Measurements from ENCODE around the gene VPS37D.

Gene VPS37D

GRCh38 chr7:73681031-73681430, 13.4 kb downstream of the VPS37D start:
- H3K27ac ChIP-seq = no peak overlapping the region
- no peak for TF ChIP-seq EZH2 (IDR thresholded peaks at IDR 0.05)
- no peak for TF ChIP-seq POLR2AphosphoS5 (IDR thresholded peaks at IDR 0.05; ENCODE audit: borderline replicate concordance, low read depth, low read length)
- no peak for TF ChIP-seq FOXP2 (optimal IDR thresholded peaks at IDR 0.05; ENCODE audit: control extremely low read depth, extremely low read length, insufficient read depth)
- peaks cover 4% of the 10 kb centered on the region for H3K36me3 ChIP-seq (ENCODE audit: insufficient read depth, low read length)
- no peak overlapping the region for H3K9ac ChIP-seq (ENCODE audit: insufficient read length)
- no peak for DNase-seq (ENCODE audit: low read depth, low spot score)
- peak overlapping the region; percentile 98; the same call in 1 of the 2 replicates for H3K4me3 ChIP-seq
- H3K9me3 ChIP-seq (ENCODE audit: low read depth, low read length) = no peaks in the 10 kb centered on the region

GRCh38 chr7:73682745-73683055, 15.1 kb downstream of the VPS37D start:
- DNase-seq (ENCODE audit: low read depth, low spot score) = no peak
- Histone ChIP-seq H3K4me3 (peak overlapping the region; percentile 98), H3K36me3 (ENCODE audit: insufficient read depth, low read length) (peaks cover 19% of the 10 kb centered on the region), H3K9ac (ENCODE audit: insufficient read length) (peak overlapping the region; percentile 91), H3K27ac (peak overlapping the region; percentile 70), H3K9me3 (ENCODE audit: low read depth, low read length) (no peaks in the 10 kb centered on the region)
- TF ChIP-seq FOXP2 (optimal IDR thresholded peaks at IDR 0.05; ENCODE audit: control extremely low read depth, extremely low read length, insufficient read depth) (no peak), EZH2 (IDR thresholded peaks at IDR 0.05) (no peak), POLR2AphosphoS5 (IDR thresholded peaks at IDR 0.05; ENCODE audit: borderline replicate concordance, low read depth, low read length) (no peak)

GRCh38 chr7:73683056-73683787, 15.6 kb downstream of the VPS37D start, which contains the start of the genes BUD23 and DNAJC30:
TSS of gene BUD23 (plus strand) at chr7:73683597. CDS start at chr7:73683626, 29 bp downstream.
TSS of gene DNAJC30 (minus strand) at chr7:73683453. CDS start at chr7:73683423, 30 bp downstream.
- no peaks in the 10 kb centered on the region for H3K9me3 ChIP-seq (ENCODE audit: low read depth, low read length)
- H3K36me3 ChIP-seq (ENCODE audit: insufficient read depth, low read length) = peaks cover 22% of the 10 kb centered on the region
- peak within 1 kb of the TSS; percentile 91 for H3K9ac ChIP-seq (ENCODE audit: insufficient read length)
- peak within 1 kb of the TSS; percentile 98 for H3K4me3 ChIP-seq
- DNase-seq (ENCODE audit: low read depth, low spot score) = peak; percentile 61
- peak; percentile 92 for TF ChIP-seq POLR2AphosphoS5 (IDR thresholded peaks at IDR 0.05; ENCODE audit: borderline replicate concordance, low read depth, low read length)
- no peak for TF ChIP-seq FOXP2 (optimal IDR thresholded peaks at IDR 0.05; ENCODE audit: control extremely low read depth, extremely low read length, insufficient read depth)
- no peak for TF ChIP-seq EZH2 (IDR thresholded peaks at IDR 0.05)
- H3K27ac ChIP-seq = peak within 1 kb of the TSS; percentile 70

GRCh38 chr7:73683788-73684693, 16.4 kb downstream of the VPS37D start:
- no peak for DNase-seq (ENCODE audit: low read depth, low spot score)
- H3K36me3 ChIP-seq (ENCODE audit: insufficient read depth, low read length) = peaks cover 29% of the 10 kb centered on the region

GRCh38 chr7:73685311-73685710, 17.7 kb downstream of the VPS37D start:
- no peak for TF ChIP-seq EZH2 (IDR thresholded peaks at IDR 0.05)
- TF ChIP-seq POLR2AphosphoS5 (IDR thresholded peaks at IDR 0.05; ENCODE audit: borderline replicate concordance, low read depth, low read length) = no peak
- no peak for TF ChIP-seq FOXP2 (optimal IDR thresholded peaks at IDR 0.05; ENCODE audit: control extremely low read depth, extremely low read length, insufficient read depth)
- H3K9me3 ChIP-seq (ENCODE audit: low read depth, low read length) = no peaks in the 10 kb centered on the region

More at GRCh38 chr7:73683788-73684693, 16.4 kb downstream of the VPS37D start:
- H3K4me3 ChIP-seq = peak overlapping the region; percentile 98
- peak overlapping the region; percentile 89 for H3K9ac ChIP-seq (ENCODE audit: insufficient read length)
- TF ChIP-seq FOXP2 (optimal IDR thresholded peaks at IDR 0.05; ENCODE audit: control extremely low read depth, extremely low read length, insufficient read depth) (no peak), EZH2 (IDR thresholded peaks at IDR 0.05) (no peak), POLR2AphosphoS5 (IDR thresholded peaks at IDR 0.05; ENCODE audit: borderline replicate concordance, low read depth, low read length) (no peak)
- H3K27ac ChIP-seq = peak overlapping the region; percentile 20; the same call in 1 of the 2 replicates
- no peaks in the 10 kb centered on the region for H3K9me3 ChIP-seq (ENCODE audit: low read depth, low read length)

GRCh38 chr7:73688288-73688687, 20.7 kb downstream of the VPS37D start:
- Histone ChIP-seq H3K9ac (ENCODE audit: insufficient read length) (no peak overlapping the region), H3K27ac (no peak overlapping the region), H3K36me3 (ENCODE audit: insufficient read depth, low read length) (peaks cover 65% of the 10 kb centered on the region), H3K4me3 (no peak overlapping the region), H3K9me3 (ENCODE audit: low read depth, low read length) (no peaks in the 10 kb centered on the region)
- DNase-seq (ENCODE audit: low read depth, low spot score) = no peak
- TF ChIP-seq POLR2AphosphoS5 (IDR thresholded peaks at IDR 0.05; ENCODE audit: borderline replicate concordance, low read depth, low read length) (no peak), FOXP2 (optimal IDR thresholded peaks at IDR 0.05; ENCODE audit: control extremely low read depth, extremely low read length, insufficient read depth) (no peak), EZH2 (IDR thresholded peaks at IDR 0.05) (no peak)

More at GRCh38 chr7:73685311-73685710, 17.7 kb downstream of the VPS37D start:
- no peak for DNase-seq (ENCODE audit: low read depth, low spot score)
- Histone ChIP-seq H3K9ac (ENCODE audit: insufficient read length) (no peak overlapping the region), H3K4me3 (no peak overlapping the region), H3K36me3 (ENCODE audit: insufficient read depth, low read length) (peaks cover 38% of the 10 kb centered on the region), H3K27ac (no peak overlapping the region)

GRCh38 chr7:73690646-73691045, 23.0 kb downstream of the VPS37D start:
- H3K9me3 ChIP-seq (ENCODE audit: low read depth, low read length) = no peaks in the 10 kb centered on the region
- DNase-seq (ENCODE audit: low read depth, low spot score) = no peak
- H3K36me3 ChIP-seq (ENCODE audit: insufficient read depth, low read length) = peaks cover 79% of the 10 kb centered on the region
- no peak overlapping the region for H3K9ac ChIP-seq (ENCODE audit: insufficient read length)
- no peak overlapping the region for H3K27ac ChIP-seq
- H3K4me3 ChIP-seq = no peak overlapping the region
- TF ChIP-seq POLR2AphosphoS5 (IDR thresholded peaks at IDR 0.05; ENCODE audit: borderline replicate concordance, low read depth, low read length) = no peak
- TF ChIP-seq EZH2 (IDR thresholded peaks at IDR 0.05) = no peak
- no peak for TF ChIP-seq FOXP2 (optimal IDR thresholded peaks at IDR 0.05; ENCODE audit: control extremely low read depth, extremely low read length, insufficient read depth)

- peaks cover 58% of the 10 kb centered on the region; the same call in 1 of the 2 replicates for H3K36me3 ChIP-seq (ENCODE audit: insufficient read depth, low read length)
- H3K27ac ChIP-seq = no peak overlapping the region
- no peak for DNase-seq (ENCODE audit: low read depth, low spot score)
- H3K9ac ChIP-seq (ENCODE audit: insufficient read length) = no peak overlapping the region
- TF ChIP-seq EZH2 (IDR thresholded peaks at IDR 0.05) = no peak
- no peak for TF ChIP-seq POLR2AphosphoS5 (IDR thresholded peaks at IDR 0.05; ENCODE audit: borderline replicate concordance, low read depth, low read length)
- TF ChIP-seq FOXP2 (optimal IDR thresholded peaks at IDR 0.05; ENCODE audit: control extremely low read depth, extremely low read length, insufficient read depth) = no peak
- no peak overlapping the region for H3K4me3 ChIP-seq
- no peaks in the 10 kb centered on the region for H3K9me3 ChIP-seq (ENCODE audit: low read depth, low read length)
These were observed 28.7 kb downstream of the VPS37D start for GRCh38 chr7:73696372-73696771.
